Left lobe of liver (tissue), 2 donors: ENCODE data around the gene SORBS1. TPM values are rescaled to one million over a fixed set of nuclear protein-coding genes. Genes with fewer than 3 reads are reported as not detected.

ENCODE experiments used
- ATAC-seq: fragments of 200-7000 bp; cut with Tn5 transposase; one replicate; pipeline ENCODE4 v1.9.1; 2020; ENCODE audit warnings: mild to moderate bottlenecking, moderate library complexity
- DNase-seq: peaks from one replicate; pipeline ENCODE4 v3.0.0-alpha.2; 2020; ENCODE audit warnings: low spot score
- total RNA-seq: library from RNA; stranded (reverse); gene quantifications from one replicate; pipeline ENCODE4 v1.2.1, GENCODE V29; 2021
- donor health status: DM: no; HTN: no; CAD: no; lungs with moderate emphysema.
- donor health status: DM: no; HTN: yes; CAD: no.

Gene SORBS1
- total RNA-seq, 1 donor from 2014 or later, result 57.9 TPM

GRCh38 chr10:95303950-95304349 lies 257.2 kb downstream of the SORBS1 start:
- ATAC-seq (no peak), DNase-seq (no peak)

- ATAC-seq (no peak), DNase-seq (no peak)
Observed at GRCh38 chr10:95303535-95303934, 257.6 kb downstream of the SORBS1 start.

GRCh38 chr10:95300022-95300539 lies 261.1 kb downstream of the SORBS1 start:
- no peak for ATAC-seq
- DNase-seq, result no peak

GRCh38 chr10:95297402-95297801 lies 263.8 kb downstream of the SORBS1 start:
- ATAC-seq (peak; percentile 28), DNase-seq (no peak)

- no peak for ATAC-seq
Observed at GRCh38 chr10:95296764-95297163, 264.4 kb downstream of the SORBS1 start.

GRCh38 chr10:95295031-95295755 lies 266.0 kb downstream of the SORBS1 start:
- DNase-seq (peak; percentile 62), ATAC-seq (peak; percentile 57)

More at GRCh38 chr10:95296764-95297163, 264.4 kb downstream of the SORBS1 start:
- no peak for DNase-seq

GRCh38 chr10:95293631-95294030 lies 267.5 kb downstream of the SORBS1 start:
- DNase-seq, result no peak
- no peak for ATAC-seq

- ATAC-seq (no peak), DNase-seq (no peak)
Observed at GRCh38 chr10:95291365-95292039, 269.7 kb downstream of the SORBS1 start.

GRCh38 chr10:95290461-95291364 lies 270.5 kb downstream of the SORBS1 start, which contains the start of gene PDLIM1:
PDLIM1 (minus strand) TSS chr10:95291003; CDS start chr10:95290915, 88 bp downstream.
- ATAC-seq (peak; percentile 90), DNase-seq (peak; percentile 86)

- peak; percentile 14 for ATAC-seq
- no peak for DNase-seq
Observed at GRCh38 chr10:95289921-95290421, 271.2 kb downstream of the SORBS1 start.

- DNase-seq (peak; percentile 42), ATAC-seq (peak; percentile 27)
Observed at GRCh38 chr10:95289003-95289920, 271.9 kb downstream of the SORBS1 start.

GRCh38 chr10:95288303-95288702 lies 272.9 kb downstream of the SORBS1 start:
- no peak for ATAC-seq
- DNase-seq, result no peak

- DNase-seq (no peak), ATAC-seq (no peak)
Observed at GRCh38 chr10:95287281-95287680, 273.9 kb downstream of the SORBS1 start.

- DNase-seq, result peak; percentile 16
- peak; percentile 10 for ATAC-seq
Observed at GRCh38 chr10:95286707-95287106, 274.5 kb downstream of the SORBS1 start.

GRCh38 chr10:95285556-95285955 lies 275.6 kb downstream of the SORBS1 start:
- DNase-seq (peak; percentile 5), ATAC-seq (no peak)

- DNase-seq, result no peak
- ATAC-seq, result no peak
Observed at GRCh38 chr10:95284807-95285206, 276.4 kb downstream of the SORBS1 start.

GRCh38 chr10:95282107-95282506 lies 279.1 kb downstream of the SORBS1 start:
- ATAC-seq (no peak), DNase-seq (no peak)

- DNase-seq (peak; percentile 7), ATAC-seq (no peak)
Observed at GRCh38 chr10:95281206-95281605, 280.0 kb downstream of the SORBS1 start.

GRCh38 chr10:95280637-95281036 lies 280.5 kb downstream of the SORBS1 start:
- peak; percentile 82 for ATAC-seq
- DNase-seq, result peak; percentile 73
